OCI-LY7 (cell line): Measurements from ENCODE around the gene TRMT10C. TPM values are rescaled to one million over a fixed set of nuclear protein-coding genes. Genes with fewer than 3 reads are reported as not detected.

Experiments
- BruUV-seq: library from RNA; stranded (reverse); fragments of 400-500 nt; replicated peaks from 2 replicates; lab custom pipeline; 2021; lab: Mats Ljungman, UMichigan
- CTCF ChIA-PET: fragments of 300-600 bp; sonication (Branson Sonifier 250); formaldehyde crosslinking; loops from one replicate; lab custom pipeline; 2022; ENCODE audit warnings: antibody characterized with exemption; ENCODE audit not compliant: unreplicated experiment; lab: Charles Lee
- POLR2A ChIA-PET: fragments of 300-600 bp; sonication (Branson Sonifier 250); formaldehyde crosslinking; loops from one replicate; lab custom pipeline; 2022; ENCODE audit warnings: antibody characterized with exemption; lab: Charles Lee
- DNase-seq: peaks from one replicate; pipeline ENCODE4 v3.0.0-alpha.2; 2015; ENCODE audit warnings: low spot score
- H2AFZ ChIP-seq: fragments of 200-600 bp; sonication (generic), shearing (Covaris generic); 2 replicates; pipeline ENCODE4 v1.6.1; 2014; ENCODE audit warnings: mild to moderate bottlenecking, antibody characterized with exemption, low read length, moderate library complexity
- H3K27ac ChIP-seq: fragments of 200-600 bp; sonication (generic); 2 replicates; pipeline ENCODE4 v1.5.1; 2014; ENCODE audit warnings: mixed run types, low read depth, mild to moderate bottlenecking, moderate library complexity, low read length, inconsistent platforms; ENCODE audit not compliant: poor library complexity, severe bottlenecking
- H3K36me3 ChIP-seq: fragments of 200-600 bp; sonication (generic); 2 replicates; pipeline ENCODE4 v1.6.1; 2014; ENCODE audit warnings: mild to moderate bottlenecking, antibody characterized with exemption, low read length, moderate library complexity, mixed read lengths; ENCODE audit not compliant: insufficient read depth
- H3K4me1 ChIP-seq: fragments of 200-600 bp; sonication (generic); 2 replicates; pipeline ENCODE4 v1.5.1; 2014; ENCODE audit warnings: mild to moderate bottlenecking, low read length; ENCODE audit not compliant: insufficient read depth, poor library complexity, severe bottlenecking
- H3K4me2 ChIP-seq: fragments of 200-600 bp; sonication (generic); 2 replicates; pipeline ENCODE4 v1.6.1; 2014; ENCODE audit warnings: mild to moderate bottlenecking, low read length
- H3K4me3 ChIP-seq: fragments of 200-600 bp; sonication (generic); 2 replicates; pipeline ENCODE4 v1.5.1; 2014; ENCODE audit warnings: mild to moderate bottlenecking, low read depth, low read length; ENCODE audit not compliant: poor library complexity, severe bottlenecking
- H3K79me2 ChIP-seq: fragments of 200-600 bp; sonication (generic); 2 replicates; pipeline ENCODE4 v1.6.1; 2016; ENCODE audit warnings: low read depth, mild to moderate bottlenecking, low read length, moderate library complexity, mixed read lengths; ENCODE audit not compliant: insufficient read depth
- H3K9me2 ChIP-seq: fragments of 200-600 bp; sonication (generic); 2 replicates; pipeline ENCODE4 v1.6.1; 2016; ENCODE audit warnings: mild to moderate bottlenecking, low read length, mixed read lengths; ENCODE audit not compliant: insufficient read depth
- H3K9me3 ChIP-seq: fragments of 200-600 bp; sonication (generic); 2 replicates; pipeline ENCODE4 v1.6.1; 2014; ENCODE audit warnings: mild to moderate bottlenecking, mixed run types, low read length, mixed read lengths
- H4K20me1 ChIP-seq: fragments of 200-600 bp; sonication (generic); 2 replicates; pipeline ENCODE4 v1.6.1; 2014; ENCODE audit warnings: mild to moderate bottlenecking, antibody characterized with exemption, low read length, moderate library complexity, mixed read lengths; ENCODE audit not compliant: insufficient read depth
- EZH2phosphoT487 ChIP-seq: fragments of 200-600 bp; sonication (generic); IDR thresholded peaks from 2 replicates; pipeline ENCODE4 v1.6.1; 2018; ENCODE audit warnings: low read depth, borderline replicate concordance, mild to moderate bottlenecking, mixed run types, antibody characterized with exemption, low read length, moderate library complexity, mixed read lengths
- intact Hi-C: fragments of 100-400 bp; cut with micrococcal nuclease; formaldehyde crosslinking; loops from one replicate; pipeline ENCODE4 v1.10.0; 2022; ENCODE audit not compliant: unreplicated experiment
- small RNA-seq: library from RNA; depleted of rRNA; stranded (forward); fragments of <200 nt; gene quantifications from one replicate; pipeline ENCODE3, GENCODE V24; 2014
- total RNA-seq, 2 experiments: library from RNA; depleted of rRNA in 1 of 2; stranded (reverse); fragments of >200 nt in 1 of 2; shearing (Covaris generic) in 1 of 2; gene quantifications; 2 replicates each; pipeline ENCODE4 v1.2.3, GENCODE V29; 2014 to 2022
- TF ChIP-seq, protein P1 (sequence below): fragments of 200-600 bp; sonication (generic); conservative IDR thresholded peaks from 2 replicates; pipeline ENCODE4 v1.5.1; 2014; ENCODE audit warnings: mild to moderate bottlenecking, antibody characterized with exemption, low read length, moderate library complexity, mixed read lengths

Gene TRMT10C
- total RNA-seq, 2 experiments from 2014 or later, result 23.6 to 29.1 TPM

DNA sequence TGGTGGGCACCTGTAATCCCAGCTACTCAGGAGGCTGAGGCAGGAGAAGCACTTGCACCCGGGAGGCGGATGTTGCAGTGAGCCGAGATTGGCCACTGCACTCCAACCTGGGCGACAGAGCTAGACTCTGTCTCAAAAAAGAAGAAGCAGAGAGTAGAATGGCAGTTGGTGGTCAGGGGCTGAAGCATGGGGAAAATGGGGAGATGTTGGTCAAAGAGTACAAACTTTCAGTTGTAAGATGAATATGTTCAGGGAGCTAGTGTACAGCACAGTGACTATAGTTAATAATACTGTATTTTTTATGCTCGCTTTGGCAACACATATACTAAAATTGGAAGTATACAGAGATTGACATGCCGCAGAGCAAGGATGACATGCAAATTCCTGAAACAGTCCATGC, 53.9 kb downstream of the TRMT10C start:
- DNase-seq, result no peak
- no peak overlapping the region for H3K27ac ChIP-seq
- H3K36me3 ChIP-seq, result no peaks in the 10 kb centered on the region
- H3K9me2 ChIP-seq, result no peaks in the 10 kb centered on the region
- intact Hi-C loops, result no loop called here
- H2AFZ ChIP-seq, result no peak overlapping the region
- ChIA-PET POLR2A (no interaction called here), CTCF (no interaction called here)
- H3K4me3 ChIP-seq, result no peak overlapping the region
- no peaks in the 10 kb centered on the region for H3K9me3 ChIP-seq
- H4K20me1 ChIP-seq, result no peaks in the 10 kb centered on the region
- TF ChIP-seq, protein P1, sequence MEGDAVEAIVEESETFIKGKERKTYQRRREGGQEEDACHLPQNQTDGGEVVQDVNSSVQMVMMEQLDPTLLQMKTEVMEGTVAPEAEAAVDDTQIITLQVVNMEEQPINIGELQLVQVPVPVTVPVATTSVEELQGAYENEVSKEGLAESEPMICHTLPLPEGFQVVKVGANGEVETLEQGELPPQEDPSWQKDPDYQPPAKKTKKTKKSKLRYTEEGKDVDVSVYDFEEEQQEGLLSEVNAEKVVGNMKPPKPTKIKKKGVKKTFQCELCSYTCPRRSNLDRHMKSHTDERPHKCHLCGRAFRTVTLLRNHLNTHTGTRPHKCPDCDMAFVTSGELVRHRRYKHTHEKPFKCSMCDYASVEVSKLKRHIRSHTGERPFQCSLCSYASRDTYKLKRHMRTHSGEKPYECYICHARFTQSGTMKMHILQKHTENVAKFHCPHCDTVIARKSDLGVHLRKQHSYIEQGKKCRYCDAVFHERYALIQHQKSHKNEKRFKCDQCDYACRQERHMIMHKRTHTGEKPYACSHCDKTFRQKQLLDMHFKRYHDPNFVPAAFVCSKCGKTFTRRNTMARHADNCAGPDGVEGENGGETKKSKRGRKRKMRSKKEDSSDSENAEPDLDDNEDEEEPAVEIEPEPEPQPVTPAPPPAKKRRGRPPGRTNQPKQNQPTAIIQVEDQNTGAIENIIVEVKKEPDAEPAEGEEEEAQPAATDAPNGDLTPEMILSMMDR, result no peak
- no peak for TF ChIP-seq EZH2phosphoT487
- H3K4me1 ChIP-seq, result no peaks in the 10 kb centered on the region
- no peak overlapping the region for H3K4me2 ChIP-seq
- no peaks in the 10 kb centered on the region for H3K79me2 ChIP-seq
- no TSS peak for BruUV-seq

Small RNAs within 50 kb of the gene (small RNA-seq; reads per million reads assigned to genes)
- not detected for gene RNU6-1256P

Other genes with a start within 250 kb of the TRMT10C start
- gene IMPG2, start 241.3 kb upstream of the TRMT10C start, total RNA-seq (2014; rRNA removed; shearing (Covaris generic)), result 0.03 and 0.10 TPM in 2 replicates
- not detected in 2 replicates for gene IMPG2, start 241.3 kb upstream of the TRMT10C start, total RNA-seq (2022)
- gene SENP7, start 48.7 kb upstream of the TRMT10C start, total RNA-seq (2014; rRNA removed; shearing (Covaris generic)), result 13.6 and 17.7 TPM in 2 replicates
- 18.0 and 19.5 TPM in 2 replicates for gene SENP7, start 48.7 kb upstream of the TRMT10C start, total RNA-seq (2022)
- 49.2 and 63.3 TPM in 2 replicates for gene PCNP, start 12.3 kb downstream of the TRMT10C start, total RNA-seq (2014; rRNA removed; shearing (Covaris generic))
- 153 and 162 TPM in 2 replicates for gene PCNP, start 12.3 kb downstream of the TRMT10C start, total RNA-seq (2022)
- gene ZBTB11, start 115.3 kb downstream of the TRMT10C start, total RNA-seq (2014; rRNA removed; shearing (Covaris generic)), result 21.8 and 26.8 TPM in 2 replicates
- gene ZBTB11, start 115.3 kb downstream of the TRMT10C start, total RNA-seq (2022), result 21.5 and 24.4 TPM in 2 replicates
- gene RPL24, start 124.8 kb downstream of the TRMT10C start, total RNA-seq (2014; rRNA removed; shearing (Covaris generic)), result 2,111 and 2,631 TPM in 2 replicates
- gene RPL24, start 124.8 kb downstream of the TRMT10C start, total RNA-seq (2022), result 1,335 and 1,380 TPM in 2 replicates
- gene CEP97, start 162.7 kb downstream of the TRMT10C start, total RNA-seq (2014; rRNA removed; shearing (Covaris generic)), result 25.3 and 27.3 TPM in 2 replicates
- 43.5 and 46.7 TPM in 2 replicates for gene CEP97, start 162.7 kb downstream of the TRMT10C start, total RNA-seq (2022)
- 16.7 and 17.9 TPM in 2 replicates for gene NXPE3, start 217.3 kb downstream of the TRMT10C start, total RNA-seq (2014; rRNA removed; shearing (Covaris generic))
- 59.2 and 64.3 TPM in 2 replicates for gene NXPE3, start 217.3 kb downstream of the TRMT10C start, total RNA-seq (2022)